Measurements from ENCODE around the gene MARK3.
A peak's percentile ranks its signal among the peaks of the same experiment; 100 is the strongest.

The MARK3 gene

GRCh38 chr14:103421556-103421955 is 36.3 kb downstream of the MARK3 start:
- H3K4me3 ChIP-seq (ENCODE audit: low read length), result no peak overlapping the region
- DNase-seq (ENCODE audit: low read depth), result no peak
- TF ChIP-seq CTCF (IDR thresholded peaks at IDR 0.05; ENCODE audit: insufficient read depth, low read depth, low read length, missing control alignments), result no peak

- no peak for TF ChIP-seq CTCF (IDR thresholded peaks at IDR 0.05; ENCODE audit: insufficient read depth, low read depth, low read length, missing control alignments)
- no peak overlapping the region for H3K4me3 ChIP-seq (ENCODE audit: low read length)
- DNase-seq (ENCODE audit: low read depth), result no peak
Observed at GRCh38 chr14:103423050-103423461, 37.8 kb downstream of the MARK3 start.

GRCh38 chr14:103427485-103428443 is 42.5 kb downstream of the MARK3 start:
- no peak overlapping the region for H3K4me3 ChIP-seq (ENCODE audit: low read length)
- no peak for TF ChIP-seq CTCF (IDR thresholded peaks at IDR 0.05; ENCODE audit: insufficient read depth, low read depth, low read length, missing control alignments)
- peak; percentile 41 for DNase-seq (ENCODE audit: low read depth)

GRCh38 chr14:103428723-103429556 is 43.7 kb downstream of the MARK3 start:
- no peak overlapping the region for H3K4me3 ChIP-seq (ENCODE audit: low read length)
- TF ChIP-seq CTCF (IDR thresholded peaks at IDR 0.05; ENCODE audit: insufficient read depth, low read depth, low read length, missing control alignments), result no peak
- no peak for DNase-seq (ENCODE audit: low read depth)

- DNase-seq (ENCODE audit: low read depth), result no peak
- TF ChIP-seq CTCF (IDR thresholded peaks at IDR 0.05; ENCODE audit: insufficient read depth, low read depth, low read length, missing control alignments), result no peak
- no peak overlapping the region for H3K4me3 ChIP-seq (ENCODE audit: low read length)
Observed at GRCh38 chr14:103430358-103430757, 45.1 kb downstream of the MARK3 start.

- TF ChIP-seq CTCF (IDR thresholded peaks at IDR 0.05; ENCODE audit: insufficient read depth, low read depth, low read length, missing control alignments), result no peak
- H3K4me3 ChIP-seq (ENCODE audit: low read length), result no peak overlapping the region
- no peak for DNase-seq (ENCODE audit: low read depth)
Observed at GRCh38 chr14:103432627-103433026, 47.4 kb downstream of the MARK3 start.

All from epithelial cell of esophagus (primary cell).